ENCODE results near the gene C6orf120.
A peak's percentile ranks its signal among the peaks of the same experiment; 100 is the strongest.

C6orf120 gene

GRCh38 chr6:169701954-169702839, at the start of gene C6orf120, which contains the start of gene WDR27:
TSS of gene C6orf120 (plus strand) at chr6:169702126. CDS start at chr6:169702460, 334 bp downstream.
TSS of gene WDR27 (minus strand) at chr6:169702029. CDS start at chr6:169689005, 13,024 bp downstream.
- peak; percentile 96 for DNase-seq (ENCODE audit: low read depth)

DNA sequence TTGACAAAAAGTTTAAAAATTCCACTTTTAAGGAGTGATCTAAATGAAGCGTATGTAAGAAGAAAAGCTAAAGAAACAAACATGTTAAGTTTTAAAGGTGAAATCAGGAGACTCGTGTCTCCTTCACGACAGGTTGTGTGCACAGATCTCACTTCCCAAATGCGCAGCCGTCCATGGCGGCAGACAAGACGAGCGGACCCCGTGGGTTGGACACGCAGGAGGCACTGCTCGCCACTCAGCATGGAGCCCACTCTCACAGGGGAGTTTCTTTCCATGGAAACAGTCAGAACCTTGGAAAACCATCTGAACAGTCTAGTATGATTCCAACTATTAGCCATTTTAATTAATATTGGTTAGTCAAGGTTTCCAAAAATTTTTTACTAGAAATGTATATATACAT, 49.0 kb upstream of the C6orf120 start:
- no peak for DNase-seq (ENCODE audit: low read depth)

DNA sequence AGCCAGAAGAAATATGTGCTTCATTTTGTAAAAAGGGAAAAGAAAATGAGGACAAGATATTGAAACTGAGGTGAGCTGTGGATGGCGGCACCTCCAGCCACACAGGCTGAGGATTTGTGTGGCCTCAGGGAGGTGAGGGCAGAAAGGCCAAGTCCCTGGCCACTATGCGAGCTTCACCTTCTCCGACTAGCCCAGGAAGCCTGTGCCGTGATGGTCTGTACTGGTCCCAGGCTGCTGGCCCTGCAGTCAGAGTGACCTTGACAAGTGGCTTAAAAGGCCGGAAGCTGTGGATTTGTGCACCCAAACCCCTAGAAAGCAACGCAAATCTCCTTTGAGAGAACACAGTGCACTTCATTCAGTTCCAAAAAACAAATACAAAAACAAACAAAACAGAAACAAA, 48.2 kb upstream of the C6orf120 start:
- DNase-seq (ENCODE audit: low read depth) = no peak

DNA sequence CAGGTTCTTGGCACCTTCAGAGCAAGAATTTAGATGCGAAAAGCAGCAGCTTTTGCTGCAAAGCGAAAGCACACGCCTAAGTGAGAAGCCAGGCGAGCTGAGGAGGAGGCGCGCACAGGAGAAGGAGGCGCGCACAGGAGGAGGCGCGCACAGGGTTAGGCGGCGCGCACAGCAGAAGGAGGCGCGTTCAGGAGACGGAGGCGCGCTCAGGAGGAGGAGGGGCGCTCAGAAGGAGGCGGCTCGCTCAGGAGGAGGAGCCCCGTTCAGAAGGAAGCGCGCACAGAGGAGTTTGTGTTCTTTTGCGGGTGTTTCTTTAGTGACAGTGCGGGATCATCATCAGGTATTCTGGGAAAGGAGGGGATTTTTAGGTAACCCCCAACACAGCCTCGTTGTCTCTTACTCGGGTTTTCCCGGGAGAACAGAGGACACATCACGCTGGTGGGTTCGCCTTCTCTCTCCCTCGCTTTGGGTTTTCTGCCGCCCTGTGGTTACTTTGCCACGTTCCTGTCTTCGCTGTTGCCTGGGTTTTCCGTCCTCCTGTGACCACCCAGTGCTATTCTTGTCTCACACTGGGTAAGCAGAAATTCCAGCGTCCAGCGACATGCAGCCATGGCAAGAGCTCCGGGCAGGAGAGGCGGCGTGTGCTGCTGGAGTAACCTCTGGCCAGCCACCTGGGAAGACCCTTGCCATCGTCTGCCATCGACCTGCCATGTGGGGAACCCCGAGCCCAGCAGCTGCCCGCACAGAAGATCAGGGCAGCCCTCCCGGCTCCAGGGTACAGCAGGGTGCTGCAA, 47.1 kb upstream of the C6orf120 start:
- peak; percentile 36 for DNase-seq (ENCODE audit: low read depth)

DNA sequence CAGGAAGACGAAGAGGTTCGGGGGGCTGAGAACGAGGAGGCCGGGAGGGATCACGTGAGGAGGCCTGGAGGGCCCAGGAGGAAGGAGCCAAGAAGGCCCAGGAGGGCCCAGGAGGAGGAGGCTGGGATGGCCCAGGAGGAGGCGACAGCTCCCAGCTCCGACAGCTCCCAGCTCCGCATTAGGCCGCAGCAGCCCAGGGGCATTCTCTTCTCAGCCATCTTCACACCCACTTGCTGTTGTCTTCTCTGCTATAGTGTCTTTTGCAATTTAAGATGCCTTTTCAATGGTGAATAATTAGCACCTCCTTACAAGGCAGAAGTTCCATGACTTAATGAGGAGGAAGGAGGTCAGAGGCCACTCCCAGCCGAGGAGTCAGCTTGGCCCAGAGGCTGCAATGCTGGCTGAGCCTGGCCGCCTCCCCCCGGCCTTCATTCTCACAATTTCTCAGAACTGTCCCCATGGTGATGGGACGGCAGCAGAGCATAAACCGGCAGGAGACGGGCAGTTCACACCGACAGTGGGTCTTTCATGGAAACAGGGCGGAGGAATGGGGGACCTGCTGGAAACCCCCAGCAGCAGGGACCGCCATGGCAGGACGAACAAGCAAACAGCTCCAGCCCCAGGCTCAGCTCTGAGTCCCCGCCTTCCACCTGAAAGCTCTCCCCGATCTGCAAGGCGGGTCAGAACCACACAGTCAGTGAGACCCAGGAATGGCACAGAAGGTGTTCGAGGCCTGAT, 45.2 kb upstream of the C6orf120 start:
- no peak for DNase-seq (ENCODE audit: low read depth)

DNA sequence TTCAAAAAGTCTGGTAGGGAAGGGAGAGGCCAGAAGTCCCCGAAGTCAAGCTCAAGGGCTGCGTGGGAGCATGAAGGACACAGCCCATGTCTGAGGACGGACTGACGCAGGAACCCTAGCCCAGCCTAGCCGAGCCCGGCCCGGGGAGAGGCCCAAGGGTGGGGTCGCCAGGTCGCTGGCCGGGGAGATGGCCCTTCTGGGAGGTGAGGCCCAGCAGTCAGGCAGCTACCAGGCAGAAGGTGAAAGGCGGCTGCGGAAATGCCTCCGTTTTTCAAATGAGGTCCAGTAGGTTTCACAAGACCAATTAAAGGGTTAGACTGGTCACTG, 44.7 kb upstream of the C6orf120 start:
- DNase-seq (ENCODE audit: low read depth) = no peak

GRCh38 chr6:169659820-169660610, 41.9 kb upstream of the C6orf120 start:
- no peak for DNase-seq (ENCODE audit: low read depth)

- no peak for DNase-seq (ENCODE audit: low read depth)
Measured at GRCh38 chr6:169660751-169661390, 41.1 kb upstream of the C6orf120 start.

DNA sequence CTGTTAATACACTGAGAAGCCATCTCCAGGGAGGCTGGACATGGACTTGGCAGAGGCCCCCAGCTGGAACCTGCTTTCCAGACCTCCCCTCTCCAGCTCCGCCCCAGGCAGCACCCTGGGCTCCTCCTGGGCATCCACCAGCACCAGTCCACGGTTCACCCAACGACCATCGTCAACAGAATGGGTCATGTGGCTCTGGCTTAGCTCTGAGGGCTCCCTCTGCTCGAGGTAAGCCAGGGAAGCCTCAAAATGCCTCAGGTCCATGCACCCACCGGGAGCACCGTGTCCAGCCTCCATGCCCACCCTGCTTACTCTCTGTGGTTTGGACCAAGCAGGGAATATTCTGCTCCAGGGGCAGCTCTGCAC, 40.6 kb upstream of the C6orf120 start:
- no peak for DNase-seq (ENCODE audit: low read depth)

DNA sequence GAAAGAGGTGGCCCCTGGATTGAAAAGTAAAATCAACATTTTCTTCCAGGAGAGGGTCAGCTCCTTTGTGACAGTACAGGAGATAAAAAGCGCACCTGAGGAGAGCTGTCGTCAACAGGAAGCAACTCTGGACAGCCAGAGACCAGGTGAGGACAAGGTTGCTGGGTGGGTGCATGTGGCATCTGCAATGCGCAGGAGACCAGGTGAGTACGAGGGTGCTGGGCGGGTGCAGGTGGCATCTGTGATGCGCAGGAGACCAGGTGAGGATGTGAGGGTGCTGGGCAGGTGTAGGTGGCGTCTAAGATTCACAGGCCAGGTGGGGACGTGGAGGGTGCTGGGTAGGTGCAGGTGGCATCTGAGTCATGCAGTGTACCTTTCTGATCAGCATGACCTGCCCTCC, 38.5 kb upstream of the C6orf120 start:
- no peak for DNase-seq (ENCODE audit: low read depth)

GRCh38 chr6:169664227-169664626, 37.7 kb upstream of the C6orf120 start:
- no peak for DNase-seq (ENCODE audit: low read depth)

GRCh38 chr6:169665289-169665688, 36.6 kb upstream of the C6orf120 start:
- DNase-seq (ENCODE audit: low read depth) = no peak

GRCh38 chr6:169666441-169666840, 35.5 kb upstream of the C6orf120 start:
- no peak for DNase-seq (ENCODE audit: low read depth)

GRCh38 chr6:169667716-169668115, 34.2 kb upstream of the C6orf120 start:
- DNase-seq (ENCODE audit: low read depth) = no peak

GRCh38 chr6:169668203-169668847, 33.6 kb upstream of the C6orf120 start:
- DNase-seq (ENCODE audit: low read depth) = no peak

GRCh38 chr6:169669147-169669546, 32.8 kb upstream of the C6orf120 start:
- DNase-seq (ENCODE audit: low read depth) = no peak

GRCh38 chr6:169669889-169670288, 32.0 kb upstream of the C6orf120 start:
- no peak for DNase-seq (ENCODE audit: low read depth)

GRCh38 chr6:169671563-169671962, 30.4 kb upstream of the C6orf120 start:
- no peak for DNase-seq (ENCODE audit: low read depth)

- no peak for DNase-seq (ENCODE audit: low read depth)
Measured at GRCh38 chr6:169675011-169675410, 26.9 kb upstream of the C6orf120 start.

DNA sequence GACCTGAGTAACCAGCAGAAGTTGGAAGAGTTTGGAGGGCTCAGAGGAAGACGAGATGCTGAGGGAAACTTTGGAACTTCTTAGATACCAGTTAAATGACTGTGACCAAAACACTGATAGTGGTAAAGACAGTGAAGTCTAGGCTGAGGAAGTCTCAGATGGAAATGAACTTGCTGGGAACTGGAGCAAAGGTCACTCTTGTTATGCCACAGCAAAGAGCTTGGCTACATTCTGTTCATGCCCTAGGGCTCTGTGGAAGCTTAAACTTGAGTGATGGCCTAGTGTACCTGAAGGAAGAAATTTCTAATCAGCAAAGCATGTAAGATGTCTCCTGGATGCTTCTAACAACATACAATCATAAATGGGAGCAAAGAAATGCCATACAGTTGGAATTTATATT, 24.8 kb upstream of the C6orf120 start:
- DNase-seq (ENCODE audit: low read depth) = no peak

DNA sequence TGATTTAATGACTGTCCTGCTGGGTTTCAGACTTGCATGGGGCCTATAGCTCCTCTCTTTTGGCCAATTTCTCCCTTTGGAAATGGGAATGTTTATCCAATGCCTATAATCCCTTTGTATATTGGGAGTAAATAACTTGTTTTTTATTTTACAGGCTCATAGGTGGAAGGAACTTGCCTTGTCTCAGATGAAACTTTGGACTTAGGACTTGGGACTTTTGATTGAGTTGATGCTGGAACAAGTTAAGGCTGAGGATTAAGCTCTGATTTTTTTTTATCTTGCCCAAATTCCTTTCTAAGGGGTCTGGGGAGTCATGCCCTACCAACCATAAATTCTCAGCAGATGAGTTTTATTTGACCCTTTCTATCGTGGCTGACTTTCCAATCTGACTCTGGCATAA, 23.6 kb upstream of the C6orf120 start:
- no peak for DNase-seq (ENCODE audit: low read depth)

All from stimulated activated CD8-positive, alpha-beta memory T cell treated with anti-CD3 and anti-CD28 coated beads, Interleukin-12 subunit alpha, Interleukin-12 subunit beta, amount 100 ng/mL, for 1 hour (primary cell).